IPS-NIHi11 (cell line): ENCODE results near the gene TOM1.
"Not testable (repeated sequence)": the region's sequence is repeated elsewhere in the genome, so short reads cannot be mapped to it uniquely, and the experiment has no call there.

Experiments used
- DNase-seq: peaks from one replicate; pipeline ENCODE4 v3.0.0; 2012; ENCODE audit warnings: mixed read lengths, low spot score

The TOM1 gene

GRCh38 chr22:35345808-35346505, 46.3 kb downstream of the TOM1 start:
- no peak for DNase-seq

- DNase-seq, result no peak
Observed at GRCh38 chr22:35346596-35347220, 47.0 kb downstream of the TOM1 start.

- no peak for DNase-seq
Observed at GRCh38 chr22:35347462-35347861, 47.8 kb downstream of the TOM1 start.

- DNase-seq, result no peak
Observed at GRCh38 chr22:35348026-35348590, 48.4 kb downstream of the TOM1 start.

- DNase-seq, result no peak
Observed at GRCh38 chr22:35348703-35349102, 49.0 kb downstream of the TOM1 start.

- no peak for DNase-seq
Observed at GRCh38 chr22:35349368-35349703, 49.6 kb downstream of the TOM1 start.

- DNase-seq, result no peak
Observed at GRCh38 chr22:35349704-35350538, 50.2 kb downstream of the TOM1 start.

- DNase-seq, result peak; percentile 95
Observed at GRCh38 chr22:35350539-35351503, 51.1 kb downstream of the TOM1 start.

- peak; percentile 61 for DNase-seq
Observed at GRCh38 chr22:35352214-35353111, 52.8 kb downstream of the TOM1 start.

- no peak for DNase-seq
Observed at GRCh38 chr22:35353318-35353717, 53.6 kb downstream of the TOM1 start.

- no peak for DNase-seq
Observed at GRCh38 chr22:35354068-35354467, 54.4 kb downstream of the TOM1 start.

- DNase-seq, result no peak
Observed at GRCh38 chr22:35357883-35358621, 58.4 kb downstream of the TOM1 start.

- no peak for DNase-seq
Observed at GRCh38 chr22:35359380-35360065, 59.8 kb downstream of the TOM1 start.

GRCh38 chr22:35361001-35361558, 61.4 kb downstream of the TOM1 start:
- DNase-seq, result no peak

GRCh38 chr22:35363566-35364086, 63.9 kb downstream of the TOM1 start:
- no peak for DNase-seq

- DNase-seq, result not testable (repeated sequence)
Observed at GRCh38 chr22:35364230-35364629, 64.5 kb downstream of the TOM1 start.

GRCh38 chr22:35367331-35367886, 67.7 kb downstream of the TOM1 start:
- no peak for DNase-seq

- no peak for DNase-seq
Observed at GRCh38 chr22:35368386-35368785, 68.7 kb downstream of the TOM1 start.
